Endothelial cell of umbilical vein (primary cell): Measurements from ENCODE around the gene RAD50. TPM values are rescaled to one million over a fixed set of nuclear protein-coding genes. Genes with fewer than 3 reads are reported as not detected.
"Not testable (repeated sequence)": the region's sequence is repeated elsewhere in the genome, so short reads cannot be mapped to it uniquely, and the experiment has no call there.

Experiments used
- BruUV-seq: library from RNA; stranded (reverse); fragments of 400-500 nt; replicated peaks from 2 replicates; lab custom pipeline; 2021; lab: Mats Ljungman, UMichigan
- CTCF ChIA-PET: fragments of 300-600, 350-600 bp; sonication (Branson Sonifier 250); formaldehyde crosslinking; loops from one replicate; lab custom pipeline; 2021; ENCODE audit warnings: antibody characterized with exemption, inconsistent platforms; lab: Charles Lee
- POLR2A ChIA-PET: fragments of 300-600, 350-600 bp; sonication (Branson Sonifier 250); formaldehyde crosslinking; loops from one replicate; lab custom pipeline; 2021; ENCODE audit warnings: antibody characterized with exemption, inconsistent platforms; lab: Charles Lee
- DNase-seq: peaks from one replicate; pipeline ENCODE4 v3.0.0-alpha.2; 2011; ENCODE audit warnings: low read depth, low spot score
- FAIRE-seq: peaks from 2 replicates; lab custom pipeline; 2011; peaks lifted over from hg19 to GRCh38; lab: Jason Lieb, UNC
- H2AFZ ChIP-seq: 2 replicates; pipeline ENCODE4 v1.6.0; 2012; ENCODE audit warnings: low read depth, low read length, control low read depth, inconsistent platforms
- H3K27ac ChIP-seq: 2 replicates; pipeline ENCODE4 v1.5.1; 2011; ENCODE audit warnings: low read depth, mild to moderate bottlenecking, control low read depth, low read length, moderate library complexity; ENCODE audit not compliant: insufficient read depth
- H3K27me3 ChIP-seq, 2 experiments: 2 replicates each; pipeline versions ENCODE4 v1.6.0 to v1.6.1; 2011; ENCODE audit warnings: low read length in 2 of 2, mixed read lengths in 1 of 2; ENCODE audit not compliant: control insufficient read depth in 2 of 2, insufficient read depth in 2 of 2
- H3K36me3 ChIP-seq, 2 experiments: 2 replicates in 1 of 2; 3 replicates in 1 of 2; pipeline ENCODE4 v1.5.1; 2011; ENCODE audit warnings: low read length in 2 of 2, mild to moderate bottlenecking in 1 of 2, moderate library complexity in 1 of 2; ENCODE audit not compliant: control insufficient read depth in 2 of 2, insufficient read depth in 2 of 2; ENCODE audit errors: extremely low read depth in 1 of 2
- H3K4me1 ChIP-seq: 3 replicates; pipeline ENCODE4 v1.5.1; 2011; ENCODE audit warnings: mild to moderate bottlenecking, low read length; ENCODE audit not compliant: control insufficient read depth, insufficient read depth; ENCODE audit errors: extremely low read depth
- H3K4me2 ChIP-seq: 2 replicates; pipeline ENCODE4 v1.6.1; 2011; ENCODE audit warnings: low read length, control low read depth, mixed read lengths; ENCODE audit not compliant: insufficient read depth
- H3K4me3 ChIP-seq, 3 experiments: fragments of 200-600 bp in 1 of 3; sonication (generic), shearing (Covaris generic) in 1 of 3; replicated peaks in 1 of 3; 2 replicates each; pipeline ENCODE4 v1.5.1; 2011 to 2016; ENCODE audit warnings: control low read depth in 3 of 3, low read length in 3 of 3, mild to moderate bottlenecking in 2 of 3, inconsistent platforms in 1 of 3, low read depth in 1 of 3, moderate library complexity in 1 of 3; ENCODE audit not compliant: insufficient read depth in 1 of 3
- H3K79me2 ChIP-seq: 2 replicates; pipeline ENCODE4 v1.6.0; 2012; ENCODE audit warnings: low read length, inconsistent platforms; ENCODE audit not compliant: control insufficient read depth, insufficient read depth
- H3K9ac ChIP-seq: replicated peaks from 2 replicates; pipeline ENCODE3; 2011; ENCODE audit warnings: low read length, control low read depth; ENCODE audit not compliant: insufficient read depth; ENCODE audit errors: extremely low read depth
- H3K9me1 ChIP-seq: replicated peaks from 3 replicates; pipeline ENCODE4 v1.6.0; 2011; ENCODE audit warnings: mild to moderate bottlenecking, low read length; ENCODE audit not compliant: control insufficient read depth, insufficient read depth; ENCODE audit errors: extremely low read depth
- H3K9me3 ChIP-seq: replicated peaks from 2 replicates; pipeline ENCODE4 v1.5.1; 2012; ENCODE audit warnings: low read length, inconsistent platforms; ENCODE audit not compliant: control insufficient read depth, insufficient read depth
- H4K20me1 ChIP-seq: replicated peaks from 2 replicates; pipeline ENCODE3; 2011; ENCODE audit warnings: mild to moderate bottlenecking, low read length; ENCODE audit not compliant: control insufficient read depth, insufficient read depth; ENCODE audit errors: extremely low read depth
- EZH2 ChIP-seq: IDR thresholded peaks from 2 replicates; pipeline ENCODE4 v1.6.1; 2012; ENCODE audit warnings: borderline replicate concordance, low read depth, mild to moderate bottlenecking, moderate library complexity, low read length, inconsistent platforms; ENCODE audit not compliant: severe bottlenecking
- FOS ChIP-seq: IDR thresholded peaks from 2 replicates; pipeline ENCODE4 v1.6.1; 2011; ENCODE audit warnings: mild to moderate bottlenecking, low read length, moderate library complexity, borderline replicate concordance; ENCODE audit not compliant: insufficient read depth
- GATA2 ChIP-seq: IDR thresholded peaks from 2 replicates; pipeline ENCODE4 v1.7.0; 2011; ENCODE audit warnings: low read depth, mild to moderate bottlenecking, moderate library complexity, mixed read lengths, low read length; ENCODE audit not compliant: insufficient read length, insufficient read depth
- JUN ChIP-seq: IDR thresholded peaks from 2 replicates; pipeline ENCODE4 v1.6.1; 2011; ENCODE audit warnings: borderline replicate concordance, low read depth; ENCODE audit not compliant: insufficient read length, insufficient read depth
- MYC ChIP-seq: IDR thresholded peaks from one replicate; pipeline ENCODE4 v1.6.1; 2011; ENCODE audit warnings: mild to moderate bottlenecking, low read depth, low read length
- POLR2A ChIP-seq: IDR thresholded peaks from 2 replicates; pipeline ENCODE4 v1.6.1; 2012; ENCODE audit warnings: low read depth, mild to moderate bottlenecking, control low read depth, low read length
- POLR2AphosphoS5 ChIP-seq: IDR thresholded peaks from 2 replicates; pipeline ENCODE4 v1.6.1; 2012; ENCODE audit warnings: low read depth, mild to moderate bottlenecking, control low read depth, low read length, moderate library complexity; ENCODE audit not compliant: insufficient read depth
- dilution Hi-C: fragments of 300-500 bp; cut with MboI; formaldehyde crosslinking; loops from one replicate; pipeline ENCODE4 v1.15.0; 2019; ENCODE audit warnings: low sequenced_read_pairs; ENCODE audit not compliant: extremely low pct_ligation_motif_present
- intact Hi-C: fragments of 100-400 bp; cut with micrococcal nuclease; formaldehyde crosslinking; loops from one replicate; pipeline ENCODE4 v1.10.0; 2022
- polyA plus RNA-seq, 4 experiments: library from polyadenylated mRNA; depleted of rRNA in 3 of 4; stranded (reverse) in 3 of 4; unstranded in 1 of 4; fragments of >200 nt; gene quantifications; 2 replicates each; pipeline versions ENCODE4 v1.2.1 to v1.2.3, GENCODE V29; 2011 to 2012; ENCODE audit warnings: missing spikeins in 1 of 4
- total RNA-seq: library from RNA; stranded (reverse); gene quantifications from 2 replicates; pipeline ENCODE4 v1.2.3, GENCODE V29; 2021
- TF ChIP-seq, protein P1 (sequence below): IDR thresholded peaks from 2 replicates; pipeline ENCODE4 v1.6.1; 2011; ENCODE audit not compliant: insufficient read depth, insufficient read length
- TF ChIP-seq, protein P2 (sequence below), 2 donors: IDR thresholded peaks; 1 replicate in 1 of 2; 2 replicates in 1 of 2; pipeline ENCODE4 v1.5.1; 2011; ENCODE audit warnings: low read length in 2 of 2, mild to moderate bottlenecking in 2 of 2, moderate library complexity in 2 of 2, control low read depth in 1 of 2, inconsistent platforms in 1 of 2, low read depth in 1 of 2; ENCODE audit not compliant: insufficient read depth in 1 of 2; ENCODE audit errors: extremely low read depth in 1 of 2

RAD50 gene
- total and polyA plus RNA-seq, 2 donors (not counting 3 experiments of a cell fraction or from before 2014, with no cell fraction given), result 6.1 to 20.4 TPM

DNA sequence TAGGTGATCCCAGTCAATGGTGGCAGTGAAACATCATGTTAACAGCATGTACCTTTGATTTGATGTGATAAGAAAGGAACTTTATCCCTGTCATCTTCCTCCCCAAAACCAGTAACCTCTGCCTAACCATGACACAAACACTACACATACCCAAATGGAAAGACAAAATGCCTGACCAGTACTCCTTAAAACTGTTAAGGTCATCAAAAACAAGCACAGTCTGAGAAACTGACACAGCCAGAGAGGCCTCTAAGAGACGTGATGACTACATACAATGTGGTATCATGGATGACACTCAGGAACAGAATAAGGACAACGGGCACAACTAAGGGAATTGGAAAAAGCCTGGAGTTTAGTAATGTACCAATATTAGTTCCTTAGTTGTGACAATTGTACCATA, 9.5 kb upstream of the RAD50 start:
- TF ChIP-seq GATA2 (no peak), POLR2AphosphoS5 (no peak), EZH2 (no peak), POLR2A (no peak), FOS (no peak), MYC (no peak), JUN (no peak)
- TF ChIP-seq, protein P1, sequence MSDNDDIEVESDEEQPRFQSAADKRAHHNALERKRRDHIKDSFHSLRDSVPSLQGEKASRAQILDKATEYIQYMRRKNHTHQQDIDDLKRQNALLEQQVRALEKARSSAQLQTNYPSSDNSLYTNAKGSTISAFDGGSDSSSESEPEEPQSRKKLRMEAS, result no peak
- TF ChIP-seq, protein P2, sequence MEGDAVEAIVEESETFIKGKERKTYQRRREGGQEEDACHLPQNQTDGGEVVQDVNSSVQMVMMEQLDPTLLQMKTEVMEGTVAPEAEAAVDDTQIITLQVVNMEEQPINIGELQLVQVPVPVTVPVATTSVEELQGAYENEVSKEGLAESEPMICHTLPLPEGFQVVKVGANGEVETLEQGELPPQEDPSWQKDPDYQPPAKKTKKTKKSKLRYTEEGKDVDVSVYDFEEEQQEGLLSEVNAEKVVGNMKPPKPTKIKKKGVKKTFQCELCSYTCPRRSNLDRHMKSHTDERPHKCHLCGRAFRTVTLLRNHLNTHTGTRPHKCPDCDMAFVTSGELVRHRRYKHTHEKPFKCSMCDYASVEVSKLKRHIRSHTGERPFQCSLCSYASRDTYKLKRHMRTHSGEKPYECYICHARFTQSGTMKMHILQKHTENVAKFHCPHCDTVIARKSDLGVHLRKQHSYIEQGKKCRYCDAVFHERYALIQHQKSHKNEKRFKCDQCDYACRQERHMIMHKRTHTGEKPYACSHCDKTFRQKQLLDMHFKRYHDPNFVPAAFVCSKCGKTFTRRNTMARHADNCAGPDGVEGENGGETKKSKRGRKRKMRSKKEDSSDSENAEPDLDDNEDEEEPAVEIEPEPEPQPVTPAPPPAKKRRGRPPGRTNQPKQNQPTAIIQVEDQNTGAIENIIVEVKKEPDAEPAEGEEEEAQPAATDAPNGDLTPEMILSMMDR (IDR thresholded peaks at IDR 0.05; ENCODE audit: extremely low read depth in 1 of 2, insufficient read depth in 1 of 2, low read depth in 1 of 2, low read length in 2 of 2), result no peak
- Histone ChIP-seq H3K4me1 (no peaks in the 10 kb centered on the region), H3K9me3 (no peaks in the 10 kb centered on the region), H3K36me3 (no peaks in the 10 kb centered on the region), H2AFZ (no peak overlapping the region), H3K4me2 (no peak overlapping the region), H3K9ac (no peak overlapping the region), H3K4me3 (no peak overlapping the region), H3K79me2 (no peaks in the 10 kb centered on the region), H4K20me1 (no peaks in the 10 kb centered on the region), H3K27ac (no peak overlapping the region), H3K27me3 (peaks cover 6 to 7% of the 10 kb centered on the region in 2 experiments), H3K9me1 (no peaks in the 10 kb centered on the region)
- ChIA-PET CTCF (interaction anchor here (4.9 kb wide), 1 partner anchor 21 kb away, joined by 20 read pairs; no protein-coding TSS in a partner anchor), POLR2A (no interaction called here)
- BruUV-seq, result no TSS peak
- dilution Hi-C loops (no loop called here), intact Hi-C loops (no loop called here)
- DNase-seq, result no peak
- no peak for FAIRE-seq

DNA sequence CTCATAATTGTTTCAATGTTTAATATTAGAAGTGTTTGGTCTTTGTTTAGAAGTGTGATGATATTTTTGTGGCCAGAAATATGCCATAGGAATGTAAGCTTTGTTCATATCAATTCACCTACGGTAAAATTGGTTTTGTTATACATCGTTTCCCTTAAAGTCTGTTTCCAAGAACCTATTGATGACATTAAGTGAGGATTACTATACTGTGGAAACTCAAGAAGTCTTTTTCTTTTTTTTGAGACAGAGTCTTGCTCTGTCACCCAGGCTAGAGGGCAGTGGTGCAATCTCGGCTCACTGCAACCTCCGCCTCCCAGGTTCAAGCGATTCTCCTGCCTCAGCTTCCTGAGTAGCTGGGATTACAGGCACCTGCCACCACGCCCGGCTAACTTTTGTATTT, 7.9 kb upstream of the RAD50 start:
- BruUV-seq, DNase-seq: not testable (repeated sequence)

More for the DNA sequence above, 7.9 kb upstream of the RAD50 start:
- intact Hi-C loops, POLR2A ChIA-PET, H3K4me1 ChIP-seq, H3K4me2 ChIP-seq, H3K79me2 ChIP-seq, dilution Hi-C loops, H3K27me3 ChIP-seq, H3K36me3 ChIP-seq, H3K27ac ChIP-seq, H3K9ac ChIP-seq, H3K9me1 ChIP-seq, H3K9me3 ChIP-seq, H4K20me1 ChIP-seq, H3K4me3 ChIP-seq, FAIRE-seq, H2AFZ ChIP-seq: not testable (repeated sequence)
- CTCF ChIA-PET, result interaction anchor here (0.5 to 4.9 kb wide), 3 partner anchors 8 to 249 kb away, joined by 3 to 20 read pairs (median 3); partner anchors contain the start of gene RAD50
